Measurements from ENCODE around the gene TMEM74B. TPM values are rescaled to one million over a fixed set of nuclear protein-coding genes. Genes with fewer than 3 reads are reported as not detected.
"Not testable (repeated sequence)": the region's sequence is repeated elsewhere in the genome, so short reads cannot be mapped to it uniquely, and the experiment has no call there.

The TMEM74B gene
- total and polyA plus RNA-seq, 2 experiments from 2014 or later = 12.3 to 40.3 TPM

- Histone ChIP-seq H3K27me3 (no peaks in the 10 kb centered on the region), H3K36me3 (peaks cover 15% of the 10 kb centered on the region), H3K9me3 (ENCODE audit: low read depth) (no peaks in the 10 kb centered on the region), H3K4me1 (ENCODE audit: low read depth) (no peaks in the 10 kb centered on the region), H3K4me3 (no peak overlapping the region), H3K27ac (no peak overlapping the region)
- no peak for DNase-seq (ENCODE audit: low read depth in 1 of 2, low spot score in 1 of 2)
- no peak for TF ChIP-seq CTCF (IDR thresholded peaks at IDR 0.05; ENCODE audit: low read depth, low read length)
These were observed 24.3 kb downstream of the TMEM74B start for GRCh38 chr20:1160496-1160895.

GRCh38 chr20:1155342-1155741 lies 29.4 kb downstream of the TMEM74B start:
- H3K36me3 ChIP-seq = peaks cover 6% of the 10 kb centered on the region
- H3K9me3 ChIP-seq (ENCODE audit: low read depth) = no peaks in the 10 kb centered on the region
- H3K27me3 ChIP-seq = no peaks in the 10 kb centered on the region
- H3K4me3 ChIP-seq = no peak overlapping the region
- no peak overlapping the region for H3K27ac ChIP-seq
- no peaks in the 10 kb centered on the region for H3K4me1 ChIP-seq (ENCODE audit: low read depth)
- no peak for DNase-seq (ENCODE audit: low read depth in 1 of 2, low spot score in 1 of 2)
- no peak for TF ChIP-seq CTCF (IDR thresholded peaks at IDR 0.05; ENCODE audit: low read depth, low read length)

- H3K36me3 ChIP-seq = peaks cover 3% of the 10 kb centered on the region
These were observed 30.1 kb downstream of the TMEM74B start for GRCh38 chr20:1154691-1155090.

GRCh38 chr20:1154226-1154625 lies 30.6 kb downstream of the TMEM74B start:
- no peaks in the 10 kb centered on the region for H3K27me3 ChIP-seq
- H3K27ac ChIP-seq = no peak overlapping the region
- H3K36me3 ChIP-seq = peaks cover 3% of the 10 kb centered on the region
- TF ChIP-seq CTCF (IDR thresholded peaks at IDR 0.05; ENCODE audit: low read depth, low read length) = no peak
- no peak overlapping the region for H3K4me3 ChIP-seq
- H3K4me1 ChIP-seq (ENCODE audit: low read depth) = no peaks in the 10 kb centered on the region
- H3K9me3 ChIP-seq (ENCODE audit: low read depth) = no peaks in the 10 kb centered on the region
- DNase-seq (ENCODE audit: low read depth in 1 of 2, low spot score in 1 of 2) = no peak

More at GRCh38 chr20:1154691-1155090, 30.1 kb downstream of the TMEM74B start:
- TF ChIP-seq CTCF (IDR thresholded peaks at IDR 0.05; ENCODE audit: low read depth, low read length) = no peak
- Histone ChIP-seq H3K4me3 (no peak overlapping the region), H3K9me3 (ENCODE audit: low read depth) (no peaks in the 10 kb centered on the region), H3K27me3 (no peaks in the 10 kb centered on the region), H3K27ac (no peak overlapping the region), H3K4me1 (ENCODE audit: low read depth) (no peaks in the 10 kb centered on the region)
- no peak for DNase-seq (ENCODE audit: low read depth in 1 of 2, low spot score in 1 of 2)

- no peak overlapping the region for H3K27ac ChIP-seq
- no peaks in the 10 kb centered on the region for H3K4me1 ChIP-seq (ENCODE audit: low read depth)
- H3K27me3 ChIP-seq = no peaks in the 10 kb centered on the region
- no peak overlapping the region for H3K4me3 ChIP-seq
- no peaks in the 10 kb centered on the region for H3K9me3 ChIP-seq (ENCODE audit: low read depth)
- peaks cover 6% of the 10 kb centered on the region for H3K36me3 ChIP-seq
- TF ChIP-seq CTCF (IDR thresholded peaks at IDR 0.05; ENCODE audit: low read depth, low read length) = no peak
- DNase-seq (ENCODE audit: low read depth in 1 of 2, low spot score in 1 of 2) = no peak
These were observed 33.8 kb downstream of the TMEM74B start for GRCh38 chr20:1150968-1151367.

- TF ChIP-seq CTCF (IDR thresholded peaks at IDR 0.05; ENCODE audit: low read depth, low read length) = no peak
- H3K4me1 ChIP-seq (ENCODE audit: low read depth) = no peaks in the 10 kb centered on the region
- DNase-seq (ENCODE audit: low read depth in 1 of 2, low spot score in 1 of 2) = peak in 1 of 2 donors; percentile 12
- no peak overlapping the region for H3K4me3 ChIP-seq
- H3K9me3 ChIP-seq (ENCODE audit: low read depth) = no peaks in the 10 kb centered on the region
- no peak overlapping the region for H3K27ac ChIP-seq
- no peaks in the 10 kb centered on the region for H3K27me3 ChIP-seq
- H3K36me3 ChIP-seq = peaks cover 3% of the 10 kb centered on the region
These were observed 34.6 kb downstream of the TMEM74B start for GRCh38 chr20:1150218-1150617.

GRCh38 chr20:1149812-1150211 lies 35.0 kb downstream of the TMEM74B start:
- not testable (repeated sequence) for H3K4me1 ChIP-seq (ENCODE audit: low read depth); H3K27ac ChIP-seq; DNase-seq (ENCODE audit: low read depth in 1 of 2, low spot score in 1 of 2); H3K9me3 ChIP-seq (ENCODE audit: low read depth); H3K36me3 ChIP-seq; H3K4me3 ChIP-seq; H3K27me3 ChIP-seq
